ENCODE data around the gene SYT17.

GRCh38 chr16:19143599-19143956 is 24.5 kb upstream of the SYT17 start:
- TF ChIP-seq CTCF (IDR thresholded peaks at IDR 0.05) (no peak), POLR2AphosphoS5 (IDR thresholded peaks at IDR 0.05) (no peak), EP300 (IDR thresholded peaks at IDR 0.05) (no peak)
